GM12892 (cell line): ENCODE measurements around the gene ARMC7.

Experiments
- POLR2A ChIP-seq: IDR thresholded peaks from 2 replicates; pipeline ENCODE4 v1.6.1; 2011; ENCODE audit warnings: low read depth, low read length, control low read depth
- POLR2AphosphoS5 ChIP-seq: IDR thresholded peaks from 2 replicates; pipeline ENCODE4 v1.6.1; 2011; ENCODE audit warnings: low read depth, low read length, control low read depth
- TAF1 ChIP-seq: IDR thresholded peaks from 2 replicates; pipeline ENCODE4 v1.6.1; 2011; ENCODE audit warnings: low read depth, mild to moderate bottlenecking, control low read depth, low read length, borderline replicate concordance

GRCh38 chr17:75075597-75076336 is 34.0 kb upstream of the ARMC7 start:
- TF ChIP-seq POLR2AphosphoS5 (no peak), POLR2A (no peak), TAF1 (no peak)
